GM12878 (cell line): Measurements from ENCODE around the gene SCRN2. TPM values are rescaled to one million over a fixed set of nuclear protein-coding genes. Genes with fewer than 3 reads are reported as not detected.

Source experiments
- ATAC-seq: fragments of 200-7000 bp; cut with Tn5 transposase; 3 replicates; pipeline ENCODE4 v1.9.1; 2020; ENCODE audit warnings: mild to moderate bottlenecking, moderate library complexity
- BruUV-seq: library from RNA; stranded (reverse); fragments of 400-500 nt; replicated peaks from 2 replicates; lab custom pipeline; 2021; lab: Mats Ljungman, UMichigan
- CTCF ChIA-PET: fragments of 300-600 bp; sonication (Branson Sonifier 250); formaldehyde crosslinking; extraction: SDS; loops from one replicate; lab custom pipeline; 2021; ENCODE audit warnings: inconsistent platforms; lab: Yijun Ruan, JAX
- POLR2A ChIA-PET: fragments of 350-600 bp; formaldehyde crosslinking; extraction: SDS; loops from one replicate; lab custom pipeline; 2021; ENCODE audit warnings: inconsistent platforms; lab: Charles Lee
- RAD21 ChIA-PET: fragments of 300-600 bp; sonication (Branson Sonifier 250); formaldehyde crosslinking; loops from one replicate; lab custom pipeline; 2023; ENCODE audit warnings: antibody characterized with exemption; ENCODE audit not compliant: unreplicated experiment; lab: Charles Lee
- SMC1A ChIA-PET: fragments of 300-600 bp; sonication (Branson Sonifier 250); formaldehyde crosslinking; loops from one replicate; lab custom pipeline; 2023; ENCODE audit not compliant: unreplicated experiment, uncharacterized antibody; lab: Charles Lee
- DNase-seq: peaks from one replicate; pipeline ENCODE4 v3.0.0-alpha.2; 2011; ENCODE audit warnings: low read depth, low spot score
- FAIRE-seq: peaks from 3 replicates; lab custom pipeline; 2011; peaks lifted over from hg19 to GRCh38; lab: Jason Lieb, UNC
- H2AFZ ChIP-seq: 2 replicates; pipeline ENCODE4 v1.6.0; 2011; ENCODE audit warnings: low read depth, low read length, control low read depth; ENCODE audit not compliant: control insufficient read depth
- H3K27ac ChIP-seq: 2 replicates; pipeline ENCODE4 v1.5.1; 2011; ENCODE audit warnings: control low read depth; ENCODE audit not compliant: control insufficient read depth, insufficient read depth
- H3K27me3 ChIP-seq, 2 experiments: replicated peaks in 1 of 2; 2 replicates each; pipeline versions ENCODE4 v1.6.0 to v1.6.1; 2011; ENCODE audit warnings: low read length in 1 of 2; ENCODE audit not compliant: control insufficient read depth in 2 of 2, insufficient read depth in 2 of 2
- H3K36me3 ChIP-seq, 2 experiments: 2 replicates each; pipeline ENCODE4 v1.5.1; 2011; ENCODE audit warnings: low read length in 1 of 2; ENCODE audit not compliant: control insufficient read depth in 2 of 2, insufficient read depth in 2 of 2
- H3K4me1 ChIP-seq: 2 replicates; pipeline ENCODE4 v1.6.1; 2011; ENCODE audit warnings: mild to moderate bottlenecking, low read length, moderate library complexity, mixed read lengths; ENCODE audit not compliant: control insufficient read depth, insufficient read depth
- H3K4me2 ChIP-seq: 2 replicates; pipeline ENCODE4 v1.6.0; 2011; ENCODE audit warnings: control low read depth; ENCODE audit not compliant: control insufficient read depth, insufficient read depth
- H3K4me3 ChIP-seq: fragments of 200-600 bp; sonication (generic); 2 replicates; pipeline ENCODE4 v1.5.1; 2016
- H3K79me2 ChIP-seq: 2 replicates; pipeline ENCODE4 v1.6.0; 2011; ENCODE audit warnings: low read length; ENCODE audit not compliant: control insufficient read depth, insufficient read depth
- H3K9ac ChIP-seq: 2 replicates; pipeline ENCODE4 v1.8.0; 2011; ENCODE audit warnings: low read length, control low read depth, mixed read lengths; ENCODE audit not compliant: control insufficient read depth, insufficient read depth
- H3K9me3 ChIP-seq: replicated peaks from 3 replicates; pipeline ENCODE4 v1.5.1; 2011; ENCODE audit warnings: mild to moderate bottlenecking, low read length; ENCODE audit not compliant: control insufficient read depth, insufficient read depth
- H4K20me1 ChIP-seq: 2 replicates; pipeline ENCODE4 v1.6.0; 2011; ENCODE audit not compliant: control insufficient read depth, insufficient read depth
- BCL11A ChIP-seq: IDR thresholded peaks from 2 replicates; pipeline ENCODE4 v1.6.1; 2011; ENCODE audit warnings: low read depth, low read length
- CHD1 ChIP-seq: IDR thresholded peaks from 2 replicates; pipeline ENCODE4 v1.6.1; 2012; ENCODE audit warnings: low read depth, low read length, improper control_type of control experiment
- DPF2 ChIP-seq: fragments of 450-650 bp; IDR thresholded peaks from 2 replicates; pipeline ENCODE4 v1.6.1; 2017; ENCODE audit warnings: mild to moderate bottlenecking
- EP300 ChIP-seq, 2 experiments: fragments of 150-350 bp in 1 of 2; IDR thresholded peaks; 2 replicates each; pipeline ENCODE4 v1.6.1; 2011 to 2012; ENCODE audit warnings: low read depth in 2 of 2, low read length in 2 of 2, borderline replicate concordance in 1 of 2, improper control_type of control experiment in 1 of 2, inconsistent platforms in 1 of 2; ENCODE audit not compliant: control insufficient read depth in 1 of 2
- IKZF2 ChIP-seq, 2 experiments: fragments of 450-650 bp; IDR thresholded peaks; 2 replicates each; pipeline ENCODE4 v1.6.1; 2017; ENCODE audit warnings: mild to moderate bottlenecking in 2 of 2, moderate library complexity in 2 of 2
- MTA3 ChIP-seq: IDR thresholded peaks from 2 replicates; pipeline ENCODE4 v1.6.1; 2012; ENCODE audit warnings: low read length, inconsistent platforms, borderline replicate concordance
- MYB ChIP-seq: fragments of 150-350 bp; IDR thresholded peaks from 2 replicates; pipeline ENCODE4 v1.6.1; 2014; ENCODE audit warnings: mild to moderate bottlenecking, low read depth, low read length, borderline replicate concordance
- NRF1 ChIP-seq: conservative IDR thresholded peaks from 2 replicates; pipeline ENCODE4 v1.6.1; 2011; ENCODE audit warnings: mild to moderate bottlenecking, low read depth, low read length, improper control_type of control experiment
- POLR2AphosphoS2 ChIP-seq: IDR thresholded peaks from 2 replicates; pipeline ENCODE4 v1.6.1; 2011; ENCODE audit warnings: low read depth, mild to moderate bottlenecking, low read length, improper control_type of control experiment, moderate library complexity
- RAD51 ChIP-seq: fragments of 450-650 bp; IDR thresholded peaks from 2 replicates; pipeline ENCODE4 v1.6.1; 2016; ENCODE audit warnings: moderate library complexity, mild to moderate bottlenecking, inconsistent platforms
- SKIL ChIP-seq: fragments of 450-650 bp; IDR thresholded peaks from 2 replicates; pipeline ENCODE4 v1.6.1; 2017; ENCODE audit warnings: mild to moderate bottlenecking, low read depth, inconsistent platforms; ENCODE audit not compliant: poor library complexity, severe bottlenecking
- SMC3 ChIP-seq: IDR thresholded peaks from 2 replicates; pipeline ENCODE4 v1.6.1; 2011; ENCODE audit warnings: low read length, improper control_type of control experiment, borderline replicate concordance
- TCF7 ChIP-seq: IDR thresholded peaks from 2 replicates; pipeline ENCODE4 v1.6.1; 2014; ENCODE audit warnings: antibody characterized with exemption, borderline replicate concordance
- WGBS: methylation state at CpG from one replicate; pipeline ENCODE4 v1.1.6; 2016; ENCODE audit warnings: low lambda C conversion rate; ENCODE audit not compliant: insufficient replicate concordance, insufficient coverage; ENCODE audit errors: missing lambda C conversion rate; 5-methylcytosine and 5-hydroxymethylcytosine counted together
- in situ Hi-C: fragments of 300-500 bp; cut with MboI; formaldehyde crosslinking; loops from 9 replicates; pipeline ENCODE4 v1.14.3; 2018; ENCODE audit warnings: mixed read lengths
- intact Hi-C: fragments of 100-400 bp; cut with micrococcal nuclease; formaldehyde crosslinking; loops from one replicate; pipeline ENCODE4 v1.14.2; 2022; ENCODE audit not compliant: unreplicated experiment
- polyA plus RNA-seq, 11 experiments: library from polyadenylated mRNA; depleted of rRNA in 4 of 11; unstranded in 6 of 11; stranded (reverse) in 5 of 11; fragments of >200 nt; fragmentation: Nextera tagmentation in 4 of 11; fragmentation: Illumina TruSeq in 1 of 11; extraction: Ambion mirVana in 4 of 11; extraction: Trizol in 1 of 11; gene quantifications; 1 replicate in 1 of 11; 2 replicates in 10 of 11; pipeline versions ENCODE4 v1.2.1 to v1.2.3, GENCODE V29; 2011 to 2016; ENCODE audit warnings: inconsistent platforms in 2 of 11, missing spikeins in 2 of 11, low read depth in 1 of 11
- total RNA-seq, 4 experiments: library from RNA; depleted of rRNA in 3 of 4; stranded (reverse); fragments of >200 nt in 3 of 4; fragmentation: Illumina TruSeq in 1 of 4; extraction: Trizol in 1 of 4; gene quantifications; 2 replicates each; pipeline versions ENCODE4 v1.2.1 to v1.2.3, GENCODE V29; 2013 to 2021

The SCRN2 gene
- total and polyA plus RNA-seq, 10 of the 15 experiments (the other 5 are each of a cell fraction or from before 2014, with no cell fraction given), result 0.34 to 33.3 (median 20.1) TPM

GRCh38 chr17:47803201-47803600 lies 37.9 kb downstream of the SCRN2 start:
- RAD21 ChIA-PET, result no interaction called here
- Histone ChIP-seq H3K9ac (no peak overlapping the region), H3K4me3 (no peak overlapping the region), H3K79me2 (no peaks in the 10 kb centered on the region), H3K9me3 (no peaks in the 10 kb centered on the region), H3K4me2 (no peak overlapping the region), H3K4me1 (no peaks in the 10 kb centered on the region), H4K20me1 (no peaks in the 10 kb centered on the region), H2AFZ (no peak overlapping the region), H3K27ac (no peak overlapping the region), H3K36me3 (no peaks in the 10 kb centered on the region; a peak in 1 of 4 replicates), H3K27me3 (no peaks in the 10 kb centered on the region)
- ATAC-seq (no peak), FAIRE-seq (no peak), DNase-seq (no peak)
- CTCF ChIA-PET, result interaction anchor here (0.7 to 1.5 kb wide), 3 partner anchors 22 to 153 kb away, joined by 3 read pairs; partner anchors contain the start of gene KPNB1
- in situ Hi-C loops, result loop anchor here (10.0 kb wide), 1 partner anchor 108 kb away; the partner anchor contains the start of gene TBKBP1
- SMC1A ChIA-PET, result interaction anchor here (0.6 kb wide), 1 partner anchor 186 kb away, joined by 3 read pairs; no protein-coding TSS in a partner anchor
- WGBS, result 38% methylated on average over 5 of the region's 5 CpGs
- POLR2A ChIA-PET, result no interaction called here
- BruUV-seq, result no TSS peak
- intact Hi-C loops, result loop anchor here (2.0 kb wide), 2 partner anchors 26 to 138 kb away; no protein-coding TSS in a partner anchor
- TF ChIP-seq SMC3 (no peak), MYB (no peak), SKIL (no peak), POLR2AphosphoS2 (no peak), DPF2 (no peak), IKZF2 (IDR thresholded peaks at IDR 0.05) (no peak), NRF1 (no peak), CHD1 (no peak), EP300 (IDR thresholded peaks at IDR 0.05; ENCODE audit: borderline replicate concordance in 1 of 2, control insufficient read depth in 1 of 2, low read depth in 2 of 2, low read length in 2 of 2) (no peak), TCF7 (no peak), RAD51 (no peak), MTA3 (no peak), BCL11A (no peak)
